ENCODE measurements around the gene STK32B. TPM values are rescaled to one million over a fixed set of nuclear protein-coding genes. Genes with fewer than 3 reads are reported as not detected.
"Not testable (repeated sequence)": the region's sequence is repeated elsewhere in the genome, so short reads cannot be mapped to it uniquely, and the experiment has no call there.

The STK32B gene
- total RNA-seq, 1 donor from 2014 or later, result 4.3 TPM

GRCh38 chr4:5157791-5158770, 106.8 kb downstream of the STK32B start:
- no peak for DNase-seq (ENCODE audit: low spot score)

GRCh38 chr4:5158825-5159224, 107.5 kb downstream of the STK32B start:
- no peak for DNase-seq (ENCODE audit: low spot score)

- DNase-seq (ENCODE audit: low spot score), result no peak
Observed at GRCh38 chr4:5160668-5161067, 109.4 kb downstream of the STK32B start.

GRCh38 chr4:5162909-5163508, 111.7 kb downstream of the STK32B start:
- no peak for DNase-seq (ENCODE audit: low spot score)

GRCh38 chr4:5164221-5164912, 113.1 kb downstream of the STK32B start:
- DNase-seq (ENCODE audit: low spot score), result no peak

- no peak for DNase-seq (ENCODE audit: low spot score)
Observed at GRCh38 chr4:5165420-5166369, 114.4 kb downstream of the STK32B start.

- DNase-seq (ENCODE audit: low spot score), result no peak
Observed at GRCh38 chr4:5166377-5166776, 115.1 kb downstream of the STK32B start.

GRCh38 chr4:5168891-5169290, 117.6 kb downstream of the STK32B start:
- DNase-seq (ENCODE audit: low spot score), result no peak

- DNase-seq (ENCODE audit: low spot score), result not testable (repeated sequence)
Observed at GRCh38 chr4:5175836-5176235, 124.6 kb downstream of the STK32B start.

GRCh38 chr4:5184606-5185005, 133.3 kb downstream of the STK32B start:
- DNase-seq (ENCODE audit: low spot score), result no peak

- DNase-seq (ENCODE audit: low spot score), result no peak
Observed at GRCh38 chr4:5185551-5185950, 134.3 kb downstream of the STK32B start.

GRCh38 chr4:5186271-5187064, 135.2 kb downstream of the STK32B start:
- DNase-seq (ENCODE audit: low spot score), result no peak

GRCh38 chr4:5188130-5188529, 136.8 kb downstream of the STK32B start:
- DNase-seq (ENCODE audit: low spot score), result no peak

GRCh38 chr4:5191831-5192230, 140.6 kb downstream of the STK32B start:
- DNase-seq (ENCODE audit: low spot score), result no peak

GRCh38 chr4:5192271-5192670, 141.0 kb downstream of the STK32B start:
- no peak for DNase-seq (ENCODE audit: low spot score)

- no peak for DNase-seq (ENCODE audit: low spot score)
Observed at GRCh38 chr4:5192678-5193077, 141.4 kb downstream of the STK32B start.

- no peak for DNase-seq (ENCODE audit: low spot score)
Observed at GRCh38 chr4:5198656-5199541, 147.6 kb downstream of the STK32B start.

- DNase-seq (ENCODE audit: low spot score), result no peak
Observed at GRCh38 chr4:5199912-5200311, 148.6 kb downstream of the STK32B start.

- no peak for DNase-seq (ENCODE audit: low spot score)
Observed at GRCh38 chr4:5200513-5200912, 149.2 kb downstream of the STK32B start.
